Tibial artery (tissue), 4 donors: ENCODE results near the gene HHATL.
A peak's percentile ranks its signal among the peaks of the same experiment; 100 is the strongest.

Experiments
- DNase-seq, 2 donors: peaks; one replicate each; pipeline ENCODE4 v3.0.0-alpha.2; 2019
- H3K27ac ChIP-seq, 2 donors: fragments of 200-600 bp; sonication (generic) in 1 of 2; 1 replicate in 1 of 2; 2 replicates in 1 of 2; pipeline ENCODE4 v1.5.1; 2018 to 2019; ENCODE audit warnings: mild to moderate bottlenecking in 1 of 2
- H3K27me3 ChIP-seq, 2 donors: fragments of 200-600 bp; sonication (generic) in 1 of 2; one replicate each; pipeline versions ENCODE4 v1.5.1 to v1.6.0; 2016 to 2019
- H3K36me3 ChIP-seq, 3 donors: fragments of 200-600 bp; sonication (generic) in 2 of 3; one replicate each; pipeline ENCODE4 v1.5.1; 2016 to 2019; ENCODE audit warnings: mild to moderate bottlenecking in 2 of 3
- H3K4me1 ChIP-seq, 4 donors: fragments of 200-600 bp; sonication (generic) in 2 of 4; 1 replicate in 3 of 4; 2 replicates in 1 of 4; pipeline ENCODE4 v1.5.1; 2016 to 2019
- H3K4me3 ChIP-seq, 2 donors: fragments of 200-600 bp; sonication (generic) in 1 of 2; 1 replicate in 1 of 2; 2 replicates in 1 of 2; pipeline ENCODE4 v1.5.1; 2018 to 2019; ENCODE audit warnings: mild to moderate bottlenecking in 2 of 2
- H3K9me3 ChIP-seq, 3 donors: fragments of 200-600 bp; sonication (generic) in 1 of 3; one replicate each; pipeline ENCODE4 v1.5.1; 2016 to 2019
- intact Hi-C: fragments of 100-400 bp; cut with DNase I; formaldehyde crosslinking; loops from one replicate; pipeline ENCODE4 v1.15.0; 2023; ENCODE audit warnings: low total_unique reads
- TF ChIP-seq, protein P1 (sequence below), 2 experiments: fragments of 200-600 bp in 1 of 2; fragments of 450-650 bp in 1 of 2; IDR thresholded peaks; one replicate each; pipeline ENCODE4 v1.5.1; 2017 to 2019; ENCODE audit warnings: antibody characterized with exemption in 2 of 2, mild to moderate bottlenecking in 1 of 2, moderate library complexity in 1 of 2

HHATL gene

DNA sequence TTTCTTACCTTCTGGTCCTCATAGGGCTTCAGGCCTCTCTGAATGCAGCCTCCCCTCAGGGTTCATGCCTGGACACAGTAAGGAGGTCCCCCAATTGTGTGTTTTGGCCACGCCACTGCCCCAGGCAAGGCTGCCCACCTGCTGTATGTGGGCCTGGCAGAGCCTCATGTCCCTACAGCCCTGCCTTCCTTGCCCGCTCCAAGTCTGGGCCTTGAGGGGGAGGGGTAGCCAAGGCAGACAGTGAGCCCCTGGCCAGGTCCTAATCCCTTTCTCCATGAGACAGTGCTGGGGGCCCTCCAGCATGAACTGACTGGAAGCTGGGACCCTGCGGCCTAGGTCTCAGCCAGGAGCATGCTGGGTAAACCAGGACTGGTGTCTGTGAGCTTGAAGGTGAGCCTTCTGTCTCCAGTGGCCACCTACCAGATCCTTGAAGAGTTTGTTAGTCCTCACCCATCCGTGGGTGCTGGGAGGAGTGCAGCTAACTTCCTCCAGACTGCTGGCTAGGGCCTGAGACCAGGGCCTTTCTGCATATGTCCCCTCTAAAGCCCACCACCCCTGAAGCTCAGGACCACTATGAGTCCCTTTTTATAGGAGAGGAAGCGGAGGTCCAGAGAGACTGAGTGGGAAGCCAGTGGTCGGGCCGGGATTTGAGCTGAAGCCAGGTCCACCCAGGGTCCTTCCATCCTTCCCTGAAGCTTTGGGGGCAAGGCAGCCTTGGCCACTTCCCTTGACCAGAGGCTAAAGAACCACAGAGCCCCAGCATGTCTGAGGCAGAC, 40.4 kb downstream of the HHATL start:
- Histone ChIP-seq H3K27me3 (no peaks in the 10 kb centered on the region), H3K4me3 (no peak overlapping the region), H3K9me3 (no peaks in the 10 kb centered on the region), H3K27ac (peak overlapping the region; percentile 0 to 99), H3K4me1 (peaks cover 0 to 51% (median 42%) of the 10 kb centered on the region in 4 donors), H3K36me3 (peaks cover 10 to 71% (median 28%) of the 10 kb centered on the region in 3 donors)
- TF ChIP-seq, protein P1, sequence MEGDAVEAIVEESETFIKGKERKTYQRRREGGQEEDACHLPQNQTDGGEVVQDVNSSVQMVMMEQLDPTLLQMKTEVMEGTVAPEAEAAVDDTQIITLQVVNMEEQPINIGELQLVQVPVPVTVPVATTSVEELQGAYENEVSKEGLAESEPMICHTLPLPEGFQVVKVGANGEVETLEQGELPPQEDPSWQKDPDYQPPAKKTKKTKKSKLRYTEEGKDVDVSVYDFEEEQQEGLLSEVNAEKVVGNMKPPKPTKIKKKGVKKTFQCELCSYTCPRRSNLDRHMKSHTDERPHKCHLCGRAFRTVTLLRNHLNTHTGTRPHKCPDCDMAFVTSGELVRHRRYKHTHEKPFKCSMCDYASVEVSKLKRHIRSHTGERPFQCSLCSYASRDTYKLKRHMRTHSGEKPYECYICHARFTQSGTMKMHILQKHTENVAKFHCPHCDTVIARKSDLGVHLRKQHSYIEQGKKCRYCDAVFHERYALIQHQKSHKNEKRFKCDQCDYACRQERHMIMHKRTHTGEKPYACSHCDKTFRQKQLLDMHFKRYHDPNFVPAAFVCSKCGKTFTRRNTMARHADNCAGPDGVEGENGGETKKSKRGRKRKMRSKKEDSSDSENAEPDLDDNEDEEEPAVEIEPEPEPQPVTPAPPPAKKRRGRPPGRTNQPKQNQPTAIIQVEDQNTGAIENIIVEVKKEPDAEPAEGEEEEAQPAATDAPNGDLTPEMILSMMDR (IDR thresholded peaks at IDR 0.05), result no peak
- DNase-seq, result peak in 1 of 2 donors; percentile 65
- intact Hi-C loops, result no loop called here

DNA sequence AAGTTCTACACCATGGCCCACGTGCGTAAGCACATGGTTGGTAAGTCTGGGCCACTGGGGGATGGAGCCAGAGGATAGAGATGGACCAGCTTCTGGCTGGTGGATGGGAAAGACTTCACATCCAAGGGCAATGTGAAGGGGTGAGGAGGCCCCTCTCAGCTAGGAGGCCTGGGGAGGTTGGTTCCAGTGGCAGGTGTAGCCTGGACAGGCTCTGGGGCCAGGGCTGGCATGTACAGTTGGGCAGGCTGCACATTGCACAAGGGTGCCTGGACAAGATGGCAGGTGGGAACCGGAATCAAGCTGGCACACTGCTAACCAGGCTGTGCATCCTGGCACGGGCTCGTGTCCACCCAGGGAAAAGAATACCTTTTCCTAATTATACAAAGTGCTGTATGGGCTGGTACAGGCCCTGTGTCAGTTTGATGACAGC, 41.0 kb downstream of the HHATL start:
- peak overlapping the region; percentile 95 to 99 for H3K27ac ChIP-seq

DNA sequence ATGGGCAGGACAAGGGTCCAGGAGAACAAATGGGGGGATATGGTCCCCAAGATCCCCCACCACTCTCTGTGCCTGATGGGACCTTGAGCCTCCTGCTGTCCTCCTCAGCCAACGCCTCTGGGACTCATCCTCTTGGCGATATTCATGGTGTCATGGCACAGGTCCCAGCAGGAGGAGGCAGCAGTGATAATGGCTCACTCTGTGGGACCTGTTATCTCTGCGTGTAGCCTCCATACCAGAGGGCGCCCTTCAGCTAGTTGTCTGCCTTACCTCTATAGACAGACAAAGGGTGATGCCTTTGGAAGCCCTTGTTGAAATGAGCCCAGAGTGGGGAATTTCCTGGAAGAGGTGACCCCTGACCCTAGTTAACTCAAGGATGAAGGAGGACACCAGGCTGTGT, 41.7 kb downstream of the HHATL start:
- DNase-seq, result no peak
- Histone ChIP-seq H3K4me3 (no peak overlapping the region), H3K27me3 (no peaks in the 10 kb centered on the region), H3K9me3 (no peaks in the 10 kb centered on the region), H3K36me3 (peaks cover 10 to 72% (median 28%) of the 10 kb centered on the region in 3 donors), H3K4me1 (peaks cover 0 to 47% (median 39%) of the 10 kb centered on the region in 4 donors), H3K27ac (peak overlapping the region; percentile 95 to 99)
- intact Hi-C loops, result no loop called here
- TF ChIP-seq, protein P1 (IDR thresholded peaks at IDR 0.05), result no peak

More for the DNA sequence above, 41.0 kb downstream of the HHATL start:
- Histone ChIP-seq H3K36me3 (peaks cover 10 to 72% (median 28%) of the 10 kb centered on the region in 3 donors), H3K9me3 (no peaks in the 10 kb centered on the region), H3K27me3 (no peaks in the 10 kb centered on the region), H3K4me1 (peaks cover 0 to 47% (median 39%) of the 10 kb centered on the region in 4 donors), H3K4me3 (no peak overlapping the region)
- intact Hi-C loops, result no loop called here
- DNase-seq, result no peak
- TF ChIP-seq, protein P1 (IDR thresholded peaks at IDR 0.05), result no peak

DNA sequence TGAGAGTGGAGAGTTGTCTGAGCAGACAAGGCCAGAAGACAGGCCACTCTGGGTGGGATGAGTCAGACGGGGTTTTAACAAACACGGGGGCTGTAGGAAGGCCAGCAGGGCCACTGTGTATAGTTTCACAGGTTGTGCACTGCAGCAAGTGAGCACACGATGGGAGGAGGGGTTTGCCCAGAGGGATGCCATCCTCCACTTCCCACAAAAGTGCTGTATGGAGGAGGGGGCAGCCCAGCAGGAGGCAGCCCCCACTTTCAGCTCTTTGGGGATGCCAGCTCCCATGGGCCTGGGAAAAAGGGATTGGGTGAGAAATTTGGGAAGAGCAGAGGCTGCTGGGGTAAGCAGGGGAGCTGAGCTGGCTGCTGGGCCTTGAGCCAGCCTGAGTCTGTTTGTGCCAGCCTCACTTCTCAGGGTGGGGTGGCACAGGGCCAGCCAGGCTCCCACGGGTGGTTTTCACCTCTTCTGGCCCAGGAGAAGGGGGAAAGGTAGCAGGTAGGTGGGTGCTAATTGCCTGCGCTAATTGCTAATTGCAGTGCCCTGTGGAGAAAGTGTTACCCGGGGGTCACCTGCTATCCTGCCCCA, 42.4 kb downstream of the HHATL start:
- intact Hi-C loops, result no loop called here
- Histone ChIP-seq H3K36me3 (peaks cover 10 to 72% (median 28%) of the 10 kb centered on the region in 3 donors), H3K4me1 (peaks cover 0 to 47% (median 39%) of the 10 kb centered on the region in 4 donors), H3K27ac (peak overlapping the region; percentile 95 to 99), H3K27me3 (no peaks in the 10 kb centered on the region), H3K9me3 (no peaks in the 10 kb centered on the region), H3K4me3 (no peak overlapping the region)
- TF ChIP-seq, protein P1 (IDR thresholded peaks at IDR 0.05), result no peak
- DNase-seq, result peak in 1 of 2 donors; percentile 70

DNA sequence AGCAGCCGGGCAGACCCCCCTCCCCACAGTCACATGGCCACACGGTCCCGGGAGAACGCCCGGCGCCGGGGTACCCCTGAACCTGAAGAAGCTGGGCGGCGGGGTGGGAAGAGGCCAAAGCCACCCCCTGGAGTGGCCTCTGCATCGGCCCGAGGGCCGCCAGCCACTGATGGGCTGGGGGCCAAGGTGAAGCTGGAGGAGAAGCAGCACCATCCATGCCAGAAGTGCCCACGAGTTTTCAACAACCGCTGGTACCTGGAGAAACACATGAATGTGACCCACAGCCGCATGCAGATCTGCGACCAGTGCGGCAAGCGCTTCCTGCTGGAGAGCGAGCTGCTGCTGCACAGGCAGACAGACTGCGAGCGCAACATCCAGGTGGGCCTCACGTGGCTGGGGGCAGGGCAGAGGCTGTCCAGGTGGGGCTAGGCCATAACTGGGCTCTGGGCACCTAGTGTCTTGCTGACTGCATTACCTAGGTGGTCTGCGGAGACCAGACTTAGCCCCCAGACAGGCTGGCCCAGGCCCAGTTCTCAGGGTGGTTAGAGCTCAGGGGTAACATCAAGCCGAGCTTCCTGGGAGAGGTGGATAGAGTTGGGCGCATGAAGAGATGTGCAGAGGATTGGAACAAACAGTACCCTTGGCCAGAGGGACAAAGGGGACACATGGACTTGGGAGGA, 43.0 kb downstream of the HHATL start:
- Histone ChIP-seq H3K4me1 (peaks cover 0 to 49% (median 41%) of the 10 kb centered on the region in 4 donors), H3K27ac (peak overlapping the region; percentile 95 to 99), H3K27me3 (no peaks in the 10 kb centered on the region), H3K9me3 (no peaks in the 10 kb centered on the region), H3K4me3 (no peak overlapping the region), H3K36me3 (peaks cover 10 to 71% (median 28%) of the 10 kb centered on the region in 3 donors)
- TF ChIP-seq, protein P1 (IDR thresholded peaks at IDR 0.05), result no peak
- DNase-seq, result peak in 1 of 2 donors; percentile 65
- intact Hi-C loops, result no loop called here
